Transverse colon (tissue), 4 donors: Measurements from ENCODE around the gene KBTBD3.

Experiments used
- CTCF ChIP-seq, 5 experiments: fragments of 200-600 bp in 3 of 5; fragments of 450-650 bp in 2 of 5; sonication (generic) in 3 of 5; IDR thresholded peaks; 1 replicate in 2 of 5; 2 replicates in 3 of 5; pipeline ENCODE4 v1.5.1; 2016 to 2017; ENCODE audit warnings: antibody characterized with exemption in 5 of 5, inconsistent platforms in 3 of 5, mild to moderate bottlenecking in 2 of 5, moderate library complexity in 1 of 5
- EP300 ChIP-seq: sonication (generic); formaldehyde crosslinking; IDR thresholded peaks from one replicate; pipeline ENCODE4 v1.6.1; 2017; ENCODE audit warnings: antibody characterized with exemption, low read depth
- POLR2A ChIP-seq: fragments of 450-650 bp; IDR thresholded peaks from one replicate; pipeline ENCODE4 v1.6.1; 2016; ENCODE audit warnings: antibody characterized with exemption, mild to moderate bottlenecking, moderate library complexity
- POLR2AphosphoS5 ChIP-seq, 3 donors: sonication (generic); formaldehyde crosslinking; IDR thresholded peaks; one replicate each; pipeline ENCODE4 v1.6.1; 2016; ENCODE audit warnings: antibody characterized with exemption in 3 of 3

GRCh38 chr11:106015066-106015465, 62.1 kb downstream of the KBTBD3 start:
- TF ChIP-seq CTCF (IDR thresholded peaks at IDR 0.05) (no peak), POLR2A (no peak), EP300 (no peak), POLR2AphosphoS5 (IDR thresholded peaks at IDR 0.05) (no peak)
